MV-4-11 (cell line): Measurements from ENCODE around the gene DDX46.
"Not testable (repeated sequence)": the region's sequence is repeated elsewhere in the genome, so short reads cannot be mapped to it uniquely, and the experiment has no call there.

Experiments
- DNase-seq: peaks from one replicate; lab custom pipeline; 2025; lab: John Stamatoyannopoulos, UW

DDX46 gene, protein sequence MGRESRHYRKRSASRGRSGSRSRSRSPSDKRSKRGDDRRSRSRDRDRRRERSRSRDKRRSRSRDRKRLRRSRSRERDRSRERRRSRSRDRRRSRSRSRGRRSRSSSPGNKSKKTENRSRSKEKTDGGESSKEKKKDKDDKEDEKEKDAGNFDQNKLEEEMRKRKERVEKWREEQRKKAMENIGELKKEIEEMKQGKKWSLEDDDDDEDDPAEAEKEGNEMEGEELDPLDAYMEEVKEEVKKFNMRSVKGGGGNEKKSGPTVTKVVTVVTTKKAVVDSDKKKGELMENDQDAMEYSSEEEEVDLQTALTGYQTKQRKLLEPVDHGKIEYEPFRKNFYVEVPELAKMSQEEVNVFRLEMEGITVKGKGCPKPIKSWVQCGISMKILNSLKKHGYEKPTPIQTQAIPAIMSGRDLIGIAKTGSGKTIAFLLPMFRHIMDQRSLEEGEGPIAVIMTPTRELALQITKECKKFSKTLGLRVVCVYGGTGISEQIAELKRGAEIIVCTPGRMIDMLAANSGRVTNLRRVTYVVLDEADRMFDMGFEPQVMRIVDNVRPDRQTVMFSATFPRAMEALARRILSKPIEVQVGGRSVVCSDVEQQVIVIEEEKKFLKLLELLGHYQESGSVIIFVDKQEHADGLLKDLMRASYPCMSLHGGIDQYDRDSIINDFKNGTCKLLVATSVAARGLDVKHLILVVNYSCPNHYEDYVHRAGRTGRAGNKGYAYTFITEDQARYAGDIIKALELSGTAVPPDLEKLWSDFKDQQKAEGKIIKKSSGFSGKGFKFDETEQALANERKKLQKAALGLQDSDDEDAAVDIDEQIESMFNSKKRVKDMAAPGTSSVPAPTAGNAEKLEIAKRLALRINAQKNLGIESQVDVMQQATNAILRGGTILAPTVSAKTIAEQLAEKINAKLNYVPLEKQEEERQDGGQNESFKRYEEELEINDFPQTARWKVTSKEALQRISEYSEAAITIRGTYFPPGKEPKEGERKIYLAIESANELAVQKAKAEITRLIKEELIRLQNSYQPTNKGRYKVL

GRCh38 chr5:134758504-134759341 lies at the start of gene DDX46:
Gene DDX46, plus strand, starts transcription at chr5:134758779. Its CDS starts 160 bp downstream, at chr5:134758939.
- peak; percentile 91 for DNase-seq

DNA sequence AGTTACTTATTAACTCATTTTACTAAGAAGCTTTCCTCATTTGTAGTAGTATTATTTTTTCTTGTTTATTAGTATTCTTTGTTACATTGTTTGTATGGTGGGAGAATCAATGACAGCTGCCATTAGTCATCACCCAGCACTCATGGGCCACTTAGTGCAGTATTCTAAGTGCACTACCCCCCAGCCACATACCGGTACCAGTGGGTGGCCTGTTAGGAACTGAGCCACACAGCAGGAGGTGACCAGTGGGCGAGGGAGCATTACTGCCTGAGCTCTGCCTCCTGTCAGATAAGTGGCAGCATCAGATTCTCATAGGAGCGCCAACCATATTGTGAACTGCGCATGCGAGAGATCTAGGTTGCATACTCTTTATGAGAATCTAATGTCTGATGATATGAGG lies 44.5 kb upstream of the DDX46 start:
- DNase-seq, result no peak

DNA sequence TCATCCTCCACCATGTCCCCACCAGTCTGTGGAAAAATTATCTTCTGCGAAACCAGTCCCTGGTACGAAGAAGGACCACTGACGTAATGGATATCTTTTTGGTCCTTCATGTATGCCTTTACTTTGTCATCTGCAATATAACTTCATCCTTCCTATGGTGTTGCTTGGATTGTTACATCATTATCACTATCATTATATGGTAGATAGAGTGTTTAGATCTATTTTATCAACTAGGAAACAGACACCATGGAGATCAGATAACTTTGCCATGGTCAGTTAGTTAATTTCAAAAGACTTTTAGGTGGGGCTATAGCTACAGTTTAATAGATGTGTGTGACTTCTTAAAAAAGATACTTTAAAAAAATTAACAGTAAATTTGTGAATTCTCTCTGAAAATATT lies 44.0 kb upstream of the DDX46 start:
- DNase-seq, result no peak

GRCh38 chr5:134715466-134715865 lies 43.1 kb upstream of the DDX46 start:
- DNase-seq, result not testable (repeated sequence)

DNA sequence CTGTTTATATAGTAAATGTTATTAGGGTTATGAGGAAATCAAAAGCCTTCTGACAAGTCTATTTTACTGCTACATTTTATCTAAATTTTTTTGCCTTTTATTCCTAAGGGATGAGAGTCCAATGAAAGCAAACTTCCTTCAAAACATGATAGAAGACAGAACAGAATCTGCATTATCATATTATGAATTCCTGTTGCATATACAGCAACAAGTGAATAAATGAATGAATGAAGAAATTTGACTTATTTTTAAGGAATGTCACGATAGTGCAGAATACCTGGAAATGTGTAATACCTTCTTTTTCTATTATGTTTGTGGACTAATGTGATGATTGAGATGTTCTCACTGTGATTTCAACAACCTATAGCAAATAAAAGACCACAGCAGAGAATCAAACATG lies 33.7 kb upstream of the DDX46 start:
- DNase-seq, result no peak

- DNase-seq, result peak; percentile 50
These were observed 25.8 kb upstream of the DDX46 start for GRCh38 chr5:134732819-134733218.

GRCh38 chr5:134735243-134735642 lies 23.3 kb upstream of the DDX46 start:
- no peak for DNase-seq

- DNase-seq, result no peak
These were observed 22.3 kb upstream of the DDX46 start for GRCh38 chr5:134736173-134736812.

- DNase-seq, result peak; percentile 96
These were observed 20.2 kb upstream of the DDX46 start, which contains the start of gene CAMLG for GRCh38 chr5:134738133-134738962. Gene CAMLG, plus strand, starts transcription at chr5:134738548. Its CDS starts 73 bp downstream, at chr5:134738621.

DNA sequence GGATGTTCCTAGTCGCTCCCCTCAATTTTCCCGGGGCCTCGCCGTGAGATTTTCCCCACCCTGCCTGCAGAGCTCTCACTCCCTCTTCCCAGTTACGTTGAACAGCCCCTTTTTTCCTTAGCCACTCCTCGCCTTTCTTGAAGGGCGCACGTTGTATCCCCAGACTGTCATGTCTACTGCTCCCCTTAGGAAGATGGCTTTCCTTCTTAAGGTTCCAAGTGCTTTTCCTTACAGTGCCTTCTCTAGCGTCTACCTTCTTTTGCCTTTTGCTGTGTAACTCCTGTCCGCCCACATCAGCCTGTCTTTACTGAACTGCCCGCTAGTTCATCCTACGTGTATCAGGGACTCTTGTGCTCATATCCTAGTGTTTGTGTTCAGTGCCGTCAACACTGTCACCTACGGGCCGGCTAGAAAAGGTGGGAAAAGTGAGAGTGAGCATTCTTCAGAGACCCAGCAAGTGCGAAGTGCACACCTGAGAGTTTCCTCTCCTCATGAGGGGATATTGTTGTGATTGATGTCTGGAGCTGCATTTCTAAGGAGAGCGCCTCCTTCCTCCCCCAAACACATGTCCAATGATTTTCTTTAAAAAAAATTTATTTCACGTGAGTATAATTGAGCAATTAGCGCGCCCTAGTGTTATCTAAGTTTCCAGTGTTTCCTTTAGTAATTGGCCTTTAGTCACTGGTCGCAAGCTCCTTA lies 19.5 kb upstream of the DDX46 start:
- DNase-seq, result peak; percentile 44

GRCh38 chr5:134741052-134741451 lies 17.5 kb upstream of the DDX46 start:
- DNase-seq, result no peak

GRCh38 chr5:134742134-134742533 lies 16.4 kb upstream of the DDX46 start:
- DNase-seq, result no peak

DNA sequence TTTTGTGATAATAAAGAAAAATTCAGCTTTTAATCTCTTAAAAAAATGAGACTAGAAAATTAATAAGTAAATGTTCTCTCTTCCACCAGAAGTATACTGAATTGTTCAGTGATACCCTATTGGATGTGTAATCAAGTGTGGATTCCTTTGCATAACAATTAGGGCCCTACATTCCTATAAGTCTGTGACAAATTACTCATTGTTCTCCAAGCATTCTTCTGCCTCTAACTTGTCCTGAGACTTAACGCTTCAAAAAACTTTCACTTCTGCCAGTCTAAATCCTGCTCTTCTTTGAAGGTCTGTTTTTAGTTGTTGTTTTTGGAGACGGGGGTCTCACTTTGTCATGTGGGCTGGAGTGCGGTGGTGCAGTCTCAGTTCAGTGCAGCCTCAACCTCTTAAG lies 9.2 kb upstream of the DDX46 start:
- DNase-seq, result no peak

- DNase-seq, result no peak
These were observed 439 bp upstream of the DDX46 start for GRCh38 chr5:134758176-134758503.

DNA sequence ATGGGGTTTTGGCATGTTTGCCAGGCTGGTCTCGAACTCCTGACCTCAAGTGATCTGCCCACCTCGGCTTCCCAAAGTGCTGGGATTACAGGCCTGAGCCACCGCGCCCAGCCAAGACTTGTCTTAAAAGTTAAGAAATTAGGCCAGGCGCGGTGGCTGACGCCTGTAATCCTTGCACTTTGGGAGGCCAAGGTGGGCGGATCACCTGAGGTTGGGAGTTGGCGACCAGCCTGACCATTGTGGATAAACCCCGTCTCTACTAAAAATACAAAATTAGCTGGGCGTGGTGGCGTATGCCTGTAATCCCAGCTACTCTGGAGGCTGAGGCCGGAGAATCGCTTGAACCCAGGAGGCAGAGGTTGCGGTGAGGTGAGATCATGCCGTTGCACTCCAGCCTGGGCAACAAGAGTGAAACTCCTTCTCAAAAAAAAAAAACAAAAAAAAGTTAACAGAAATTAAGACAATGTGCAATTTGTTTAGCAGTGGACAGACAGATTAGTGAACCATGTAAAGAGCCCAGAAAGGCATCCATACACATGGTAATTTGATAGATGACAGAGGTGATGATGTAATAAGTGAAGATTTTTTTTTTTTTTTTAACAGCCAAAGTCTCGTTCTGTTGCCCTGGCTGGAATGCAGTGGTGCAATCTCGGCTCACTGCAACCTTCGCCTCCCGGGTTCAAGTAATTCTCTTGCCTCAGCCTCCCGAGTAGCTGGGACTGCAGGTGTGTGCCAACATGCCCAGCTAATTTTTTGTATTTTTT lies 9.1 kb downstream of the DDX46 start:
- not testable (repeated sequence) for DNase-seq

DNA sequence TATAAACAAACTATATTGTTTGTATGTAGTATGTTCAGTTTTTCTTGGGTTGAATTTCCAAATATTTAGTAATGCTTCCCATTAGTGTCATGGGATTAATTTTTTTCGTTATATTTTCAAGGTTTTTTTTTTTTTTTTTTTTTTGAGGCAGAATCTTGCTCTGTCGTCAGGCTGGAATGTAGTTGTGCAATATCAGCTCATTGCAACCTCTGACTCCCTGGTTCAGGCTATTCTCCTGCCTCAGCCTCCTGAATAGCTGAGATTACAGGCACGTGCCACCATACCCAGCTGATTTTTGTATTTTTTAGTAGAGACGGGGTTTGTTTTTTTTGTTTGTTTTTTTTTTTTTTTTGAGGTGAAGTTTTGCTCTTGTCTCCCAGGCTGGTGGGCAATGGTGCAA lies 10.6 kb downstream of the DDX46 start:
- DNase-seq, result peak; percentile 3

- peak; percentile 25 for DNase-seq
These were observed 14.0 kb downstream of the DDX46 start for GRCh38 chr5:134772461-134773125.

GRCh38 chr5:134777366-134777765 lies 18.8 kb downstream of the DDX46 start:
- peak; percentile 51 for DNase-seq
